Measurements from ENCODE around the gene DENND4B. TPM values are rescaled to one million over a fixed set of nuclear protein-coding genes. Genes with fewer than 3 reads are reported as not detected.

Gene DENND4B
- total and polyA plus RNA-seq, 2 of the 4 experiments (the other 2 are of a cell fraction), result 1.8 to 25.2 TPM

DNA sequence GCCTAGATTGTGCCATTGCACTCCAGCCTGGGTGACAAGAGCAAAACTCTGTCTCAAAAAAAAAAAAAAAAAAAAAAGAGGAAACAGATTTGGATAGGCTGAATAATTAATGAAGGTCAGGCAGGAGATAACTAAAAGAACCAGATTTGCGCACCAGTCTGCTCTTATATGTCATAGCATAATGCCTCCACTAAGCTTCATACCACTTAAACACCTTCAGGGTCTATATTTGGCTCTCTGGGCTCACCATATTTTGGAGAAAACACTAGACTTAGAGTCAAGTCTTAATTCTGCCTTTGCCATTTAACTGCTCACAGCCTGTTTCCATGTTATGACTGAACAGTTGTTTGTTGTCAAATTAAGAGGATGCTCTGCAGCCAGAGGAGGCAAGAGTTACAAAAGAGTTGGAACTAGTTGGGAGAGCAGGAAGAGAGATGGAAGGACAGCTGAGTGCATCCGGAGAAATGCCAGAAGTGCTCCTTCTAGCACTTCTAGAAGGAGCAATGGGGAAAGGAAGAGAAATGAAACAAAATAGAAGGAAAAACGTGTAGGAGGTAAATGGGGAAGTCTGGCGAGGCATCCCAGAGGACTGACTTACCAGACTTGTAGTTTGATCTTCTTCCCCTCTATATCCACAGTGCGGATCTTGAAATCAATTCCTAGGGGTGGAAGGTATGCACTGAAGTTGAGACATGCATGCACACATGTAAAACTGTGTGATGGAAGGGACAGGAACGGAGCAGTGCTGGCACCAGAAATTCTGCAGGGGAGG, 37.8 kb upstream of the DENND4B start:
- peak overlapping the region; percentile 92 for H3K4me2 ChIP-seq (ENCODE audit: low read depth, low read length)
- in situ Hi-C loops (cut with MboI; ENCODE audit: low sequenced_read_pairs), result no loop called here
- H4K91ac ChIP-seq (ENCODE audit: insufficient read depth, low read depth, low read length), result peak overlapping the region; percentile 71; the same call in 1 of the 2 replicates
- WGBS, 2 experiments (ENCODE audit: extremely low coverage in 2 of 2, insufficient read length in 1 of 2), result 20% methylated on average over 1 of the region's 6 CpGs; no CpG with 5 or more reads in 1 of the 2 experiments
- H3K56ac ChIP-seq (ENCODE audit: extremely low read depth, insufficient read depth, low read length), result no peak overlapping the region; the same call in 1 of the 2 replicates
- H3K9me3 ChIP-seq (ENCODE audit: control insufficient read depth, insufficient read depth, low read length), result no peaks in the 10 kb centered on the region
- H3K9ac ChIP-seq (ENCODE audit: low read depth, low read length), result peak overlapping the region; percentile 98
- no peak for DNase-seq
- H3K4me3 ChIP-seq (ENCODE audit: insufficient read depth, low read depth, low read length), result peak overlapping the region; percentile 59
- H2BK20ac ChIP-seq (ENCODE audit: low read depth, low read length), result no peak overlapping the region
- H2AK9ac ChIP-seq (replicated peaks; ENCODE audit: low read depth, low read length, poor library complexity), result no peak overlapping the region
- TF ChIP-seq, protein P1, sequence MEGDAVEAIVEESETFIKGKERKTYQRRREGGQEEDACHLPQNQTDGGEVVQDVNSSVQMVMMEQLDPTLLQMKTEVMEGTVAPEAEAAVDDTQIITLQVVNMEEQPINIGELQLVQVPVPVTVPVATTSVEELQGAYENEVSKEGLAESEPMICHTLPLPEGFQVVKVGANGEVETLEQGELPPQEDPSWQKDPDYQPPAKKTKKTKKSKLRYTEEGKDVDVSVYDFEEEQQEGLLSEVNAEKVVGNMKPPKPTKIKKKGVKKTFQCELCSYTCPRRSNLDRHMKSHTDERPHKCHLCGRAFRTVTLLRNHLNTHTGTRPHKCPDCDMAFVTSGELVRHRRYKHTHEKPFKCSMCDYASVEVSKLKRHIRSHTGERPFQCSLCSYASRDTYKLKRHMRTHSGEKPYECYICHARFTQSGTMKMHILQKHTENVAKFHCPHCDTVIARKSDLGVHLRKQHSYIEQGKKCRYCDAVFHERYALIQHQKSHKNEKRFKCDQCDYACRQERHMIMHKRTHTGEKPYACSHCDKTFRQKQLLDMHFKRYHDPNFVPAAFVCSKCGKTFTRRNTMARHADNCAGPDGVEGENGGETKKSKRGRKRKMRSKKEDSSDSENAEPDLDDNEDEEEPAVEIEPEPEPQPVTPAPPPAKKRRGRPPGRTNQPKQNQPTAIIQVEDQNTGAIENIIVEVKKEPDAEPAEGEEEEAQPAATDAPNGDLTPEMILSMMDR (conservative IDR thresholded peaks at IDR 0.05; ENCODE audit: low read depth, low read length), result no peak
- TF ChIP-seq POLR2A (IDR thresholded peaks at IDR 0.05; ENCODE audit: low read depth, low read length) (no peak), FOS (IDR thresholded peaks at IDR 0.05; ENCODE audit: low read depth, low read length) (no peak), CHD1 (IDR thresholded peaks at IDR 0.05; ENCODE audit: low read depth, low read length) (no peak), CEBPB (IDR thresholded peaks at IDR 0.05; ENCODE audit: low read depth, low read length) (no peak), MXI1 (IDR thresholded peaks at IDR 0.05; ENCODE audit: borderline replicate concordance, low read depth, low read length) (no peak), SMC3 (IDR thresholded peaks at IDR 0.05; ENCODE audit: low read depth, low read length) (no peak), BHLHE40 (IDR thresholded peaks at IDR 0.05; ENCODE audit: low read depth, low read length) (no peak), MAZ (IDR thresholded peaks at IDR 0.05; ENCODE audit: borderline replicate concordance, low read depth, low read length) (no peak), MAFK (IDR thresholded peaks at IDR 0.05; ENCODE audit: low read depth, low read length) (no peak)
- TF ChIP-seq, protein P2, sequence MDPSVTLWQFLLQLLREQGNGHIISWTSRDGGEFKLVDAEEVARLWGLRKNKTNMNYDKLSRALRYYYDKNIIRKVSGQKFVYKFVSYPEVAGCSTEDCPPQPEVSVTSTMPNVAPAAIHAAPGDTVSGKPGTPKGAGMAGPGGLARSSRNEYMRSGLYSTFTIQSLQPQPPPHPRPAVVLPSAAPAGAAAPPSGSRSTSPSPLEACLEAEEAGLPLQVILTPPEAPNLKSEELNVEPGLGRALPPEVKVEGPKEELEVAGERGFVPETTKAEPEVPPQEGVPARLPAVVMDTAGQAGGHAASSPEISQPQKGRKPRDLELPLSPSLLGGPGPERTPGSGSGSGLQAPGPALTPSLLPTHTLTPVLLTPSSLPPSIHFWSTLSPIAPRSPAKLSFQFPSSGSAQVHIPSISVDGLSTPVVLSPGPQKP (IDR thresholded peaks at IDR 0.05; ENCODE audit: borderline replicate concordance, low read depth, low read length), result no peak
- H3K79me1 ChIP-seq (ENCODE audit: low read depth in 1 of 2, low read length in 2 of 2), result peaks cover 24 to 40% of the 10 kb centered on the region in 2 experiments
- intact Hi-C loops (cut with micrococcal nuclease), result loop anchor here (10.0 kb wide), 1 partner anchor 480 kb away; no protein-coding TSS in a partner anchor
- dilution Hi-C loops (cut with HindIII; ENCODE audit: low sequenced_read_pairs, unreplicated experiment), result no loop called here
- H3K14ac ChIP-seq (replicated peaks; ENCODE audit: low read depth, low read length), result peak overlapping the region; percentile 100
- no peak overlapping the region; the same call in 1 of the 2 replicates for H4K5ac ChIP-seq (ENCODE audit: low read depth, low read length)
- no peaks in the 10 kb centered on the region for H4K20me1 ChIP-seq (ENCODE audit: insufficient read depth, low read length)
- H3K23ac ChIP-seq (ENCODE audit: low read depth, low read length), result peak overlapping the region; percentile 22
- H3K27me3 ChIP-seq (ENCODE audit: control insufficient read depth, insufficient read depth, low read length), result no peaks in the 10 kb centered on the region
- H3K4me1 ChIP-seq (ENCODE audit: control insufficient read depth, insufficient read depth, low read length), result peaks cover 4% of the 10 kb centered on the region
- H2AFZ ChIP-seq (replicated peaks; ENCODE audit: low read length, poor library complexity), result no peak overlapping the region
- ChIA-PET CTCF (interaction anchor here (0.7 kb wide), 1 partner anchor 177 kb away, joined by 6 read pairs; no protein-coding TSS in a partner anchor), POLR2A (ENCODE audit: unreplicated experiment) (no interaction called here)
- BruUV-seq (replicated peaks), result no TSS peak
- no peak for ATAC-seq (ENCODE audit: low read depth)
- peaks cover 8% of the 10 kb centered on the region for H3K9me1 ChIP-seq (ENCODE audit: insufficient read depth, low read length)
- H4K8ac ChIP-seq (ENCODE audit: low read depth in 2 of 2, low read length in 2 of 2), result peak overlapping the region in 1 of 2 experiments; percentile 80; a peak in 1 of 4 replicates
- no peak overlapping the region for H3K18ac ChIP-seq (ENCODE audit: low read depth, low read length)
- peak overlapping the region; percentile 99; the same call in 1 of the 2 replicates for H3K4ac ChIP-seq (ENCODE audit: low read depth, low read length)
- peak overlapping the region; percentile 35; the same call in 1 of the 2 replicates for H3K27ac ChIP-seq (ENCODE audit: insufficient read depth, low read length)
- peak overlapping the region; percentile 74 for H2AK5ac ChIP-seq (ENCODE audit: low read depth, low read length)
- no peak overlapping the region for H2BK120ac ChIP-seq (ENCODE audit: low read depth, low read length)
- H2BK5ac ChIP-seq (ENCODE audit: low read depth, low read length, poor library complexity, severe bottlenecking), result peak overlapping the region; percentile 88
- H3K36me3 ChIP-seq (ENCODE audit: control insufficient read depth, insufficient read depth, low read length), result peaks cover 19% of the 10 kb centered on the region
- no peak overlapping the region for H2BK15ac ChIP-seq (ENCODE audit: low read depth, low read length)
